ENCODE results near the gene TENM4. TPM values are rescaled to one million over a fixed set of nuclear protein-coding genes. Genes with fewer than 3 reads are reported as not detected.

Gene TENM4
- polyA plus RNA-seq, 1 experiment = 5.5 TPM

DNA sequence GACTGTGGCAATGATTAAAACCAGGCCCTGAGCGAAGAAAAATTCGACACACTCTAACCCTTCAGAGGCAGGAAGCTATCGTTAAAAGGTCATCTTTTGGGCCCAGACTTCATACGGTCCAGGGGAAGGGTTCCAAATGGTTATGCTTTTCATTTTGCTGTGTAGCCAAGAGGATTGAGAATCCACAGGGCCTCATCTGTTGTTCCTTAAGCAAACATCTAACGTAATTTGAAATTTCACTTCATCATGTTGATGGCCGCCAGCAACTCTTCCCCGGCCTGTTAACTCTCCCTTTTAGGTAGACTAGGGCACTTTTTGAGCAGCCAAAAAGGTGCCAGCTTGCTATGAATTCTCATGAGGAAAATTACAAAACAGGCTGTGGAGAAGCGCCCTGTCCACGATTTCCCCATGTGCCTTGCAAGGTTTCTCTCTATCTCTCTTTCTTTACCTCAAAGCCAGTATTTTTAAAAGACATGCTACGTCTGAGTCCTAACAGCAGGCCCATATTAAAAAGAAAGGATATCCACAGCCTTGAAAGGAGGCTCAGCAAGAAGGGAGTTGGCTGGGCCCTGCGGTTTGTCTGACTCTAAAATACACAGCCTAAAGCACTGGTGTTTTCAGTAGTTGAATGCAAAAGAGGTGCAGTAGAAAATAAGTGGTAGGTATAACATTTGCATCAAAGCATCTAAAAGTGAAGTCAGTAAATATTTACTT is 509.9 kb downstream of the TENM4 start:
- H3K9me3 ChIP-seq (ENCODE audit: control insufficient read depth, insufficient read depth, low read length) = no peaks in the 10 kb centered on the region
- ChIA-PET POLR2A (no interaction called here), CTCF (interaction anchor here (1.1 kb wide), 1 partner anchor 14 kb away, joined by 3 read pairs; no protein-coding TSS in a partner anchor)
- no peak for DNase-seq (ENCODE audit: low read depth, low spot score)
- H3K27ac ChIP-seq (ENCODE audit: low read depth, low read length) = no peak overlapping the region
- TF ChIP-seq, protein P1, sequence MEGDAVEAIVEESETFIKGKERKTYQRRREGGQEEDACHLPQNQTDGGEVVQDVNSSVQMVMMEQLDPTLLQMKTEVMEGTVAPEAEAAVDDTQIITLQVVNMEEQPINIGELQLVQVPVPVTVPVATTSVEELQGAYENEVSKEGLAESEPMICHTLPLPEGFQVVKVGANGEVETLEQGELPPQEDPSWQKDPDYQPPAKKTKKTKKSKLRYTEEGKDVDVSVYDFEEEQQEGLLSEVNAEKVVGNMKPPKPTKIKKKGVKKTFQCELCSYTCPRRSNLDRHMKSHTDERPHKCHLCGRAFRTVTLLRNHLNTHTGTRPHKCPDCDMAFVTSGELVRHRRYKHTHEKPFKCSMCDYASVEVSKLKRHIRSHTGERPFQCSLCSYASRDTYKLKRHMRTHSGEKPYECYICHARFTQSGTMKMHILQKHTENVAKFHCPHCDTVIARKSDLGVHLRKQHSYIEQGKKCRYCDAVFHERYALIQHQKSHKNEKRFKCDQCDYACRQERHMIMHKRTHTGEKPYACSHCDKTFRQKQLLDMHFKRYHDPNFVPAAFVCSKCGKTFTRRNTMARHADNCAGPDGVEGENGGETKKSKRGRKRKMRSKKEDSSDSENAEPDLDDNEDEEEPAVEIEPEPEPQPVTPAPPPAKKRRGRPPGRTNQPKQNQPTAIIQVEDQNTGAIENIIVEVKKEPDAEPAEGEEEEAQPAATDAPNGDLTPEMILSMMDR (IDR thresholded peaks at IDR 0.05; ENCODE audit: low read depth, low read length) = no peak
- no peak overlapping the region for H3K4me3 ChIP-seq (ENCODE audit: low read depth, low read length)
- no peaks in the 10 kb centered on the region for H3K27me3 ChIP-seq (ENCODE audit: control insufficient read depth, insufficient read depth, low read length)

DNA sequence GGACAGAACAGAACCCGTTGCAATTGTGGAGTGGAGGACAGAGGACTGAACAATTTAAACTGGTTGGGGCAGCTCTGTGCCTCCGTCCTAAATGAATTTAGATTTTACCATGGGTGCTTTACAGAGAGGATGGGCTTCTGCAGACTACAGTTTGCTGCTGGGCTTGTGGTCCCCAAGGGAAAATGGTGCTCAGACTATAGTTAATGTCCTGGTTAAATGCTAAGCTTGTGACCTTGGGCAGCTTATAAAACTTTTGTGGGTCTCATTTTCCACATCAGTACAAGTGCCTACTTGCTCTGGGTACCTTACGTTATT is 511.0 kb downstream of the TENM4 start:
- TF ChIP-seq, protein P1 (IDR thresholded peaks at IDR 0.05; ENCODE audit: low read depth, low read length) = no peak
- DNase-seq (ENCODE audit: low read depth, low spot score) = no peak
- H3K4me3 ChIP-seq (ENCODE audit: low read depth, low read length) = no peak overlapping the region
- H3K27ac ChIP-seq (ENCODE audit: low read depth, low read length) = no peak overlapping the region
- H3K9me3 ChIP-seq (ENCODE audit: control insufficient read depth, insufficient read depth, low read length) = no peaks in the 10 kb centered on the region
- no peaks in the 10 kb centered on the region for H3K27me3 ChIP-seq (ENCODE audit: control insufficient read depth, insufficient read depth, low read length)
- ChIA-PET POLR2A (no interaction called here), CTCF (interaction anchor here (0.6 to 1.0 kb wide), 2 partner anchors 34 to 87 kb away, joined by 3 read pairs; no protein-coding TSS in a partner anchor)

DNA sequence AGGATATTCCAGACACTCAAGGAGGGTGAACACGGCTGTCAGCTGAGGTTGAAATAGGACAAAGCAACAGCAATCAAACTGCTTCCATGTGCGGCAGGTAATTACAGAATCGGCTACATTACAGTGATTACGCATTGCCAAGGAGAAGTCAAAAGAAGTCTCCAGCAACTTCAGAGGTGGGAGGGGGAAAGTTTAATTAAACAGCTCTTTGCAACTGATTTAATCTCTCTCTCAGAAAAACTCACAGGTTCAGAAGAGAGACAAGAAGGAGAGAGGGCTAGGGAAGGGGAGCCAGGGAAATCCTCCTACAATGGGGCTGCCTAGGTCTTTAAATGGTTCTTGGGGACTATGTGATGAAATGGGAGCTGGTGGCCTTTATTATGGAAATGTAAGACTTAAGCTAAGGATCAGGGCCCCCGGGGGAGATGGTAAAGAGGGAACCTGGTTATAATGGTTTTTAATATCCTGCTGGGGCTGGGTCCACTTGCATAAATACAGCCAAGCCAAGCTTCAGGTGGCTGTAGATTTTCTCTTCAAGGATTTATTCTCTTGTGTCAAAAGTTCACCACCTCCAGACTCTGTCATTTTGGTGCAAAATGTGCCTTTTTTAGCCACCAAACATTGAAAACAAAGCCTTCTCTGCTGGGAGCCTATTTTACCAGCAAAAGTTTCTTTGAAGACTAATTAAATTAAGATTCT is 511.5 kb downstream of the TENM4 start:
- ChIA-PET POLR2A (no interaction called here), CTCF (interaction anchor here (0.6 to 1.0 kb wide), 2 partner anchors 34 to 87 kb away, joined by 3 read pairs; no protein-coding TSS in a partner anchor)
- Histone ChIP-seq H3K27ac (ENCODE audit: low read depth, low read length) (no peak overlapping the region), H3K4me3 (ENCODE audit: low read depth, low read length) (no peak overlapping the region), H3K9me3 (ENCODE audit: control insufficient read depth, insufficient read depth, low read length) (no peaks in the 10 kb centered on the region), H3K27me3 (ENCODE audit: control insufficient read depth, insufficient read depth, low read length) (no peaks in the 10 kb centered on the region)
- TF ChIP-seq, protein P1 (IDR thresholded peaks at IDR 0.05; ENCODE audit: low read depth, low read length) = no peak
- no peak for DNase-seq (ENCODE audit: low read depth, low spot score)

GRCh38 chr11:78927511-78927910 is 513.3 kb downstream of the TENM4 start:
- ChIA-PET CTCF (interaction anchor here (1.3 to 1.7 kb wide), 3 partner anchors 11 to 281 kb away, joined by 3 to 9 read pairs (median 4); no protein-coding TSS in a partner anchor), POLR2A (no interaction called here)
- DNase-seq (ENCODE audit: low read depth, low spot score) = no peak
- Histone ChIP-seq H3K27ac (ENCODE audit: low read depth, low read length) (no peak overlapping the region), H3K4me3 (ENCODE audit: low read depth, low read length) (no peak overlapping the region), H3K27me3 (ENCODE audit: control insufficient read depth, insufficient read depth, low read length) (no peaks in the 10 kb centered on the region), H3K9me3 (ENCODE audit: control insufficient read depth, insufficient read depth, low read length) (no peaks in the 10 kb centered on the region)
- TF ChIP-seq, protein P1 (IDR thresholded peaks at IDR 0.05; ENCODE audit: low read depth, low read length) = no peak
